ENCODE data around the gene PCDHGA1.
"Not testable (repeated sequence)": the region's sequence is repeated elsewhere in the genome, so short reads cannot be mapped to it uniquely, and the experiment has no call there.

Gene PCDHGA1

DNA sequence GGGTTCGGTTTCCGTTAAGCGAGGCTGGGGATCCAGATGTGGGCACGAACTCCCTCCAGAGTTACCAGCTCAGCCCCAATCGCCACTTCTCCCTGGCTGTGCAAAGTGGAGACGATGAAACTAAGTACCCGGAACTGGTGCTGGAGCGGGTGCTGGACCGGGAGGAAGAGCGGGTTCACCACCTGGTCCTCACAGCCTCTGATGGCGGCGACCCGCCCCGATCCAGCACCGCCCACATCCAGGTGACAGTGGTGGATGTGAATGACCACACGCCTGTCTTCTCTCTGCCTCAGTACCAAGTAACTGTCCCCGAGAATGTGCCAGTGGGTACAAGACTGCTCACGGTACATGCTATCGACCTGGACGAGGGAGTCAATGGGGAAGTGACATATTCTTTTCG is 53.0 kb downstream of the PCDHGA1 start:
- DNase-seq = no peak

DNA sequence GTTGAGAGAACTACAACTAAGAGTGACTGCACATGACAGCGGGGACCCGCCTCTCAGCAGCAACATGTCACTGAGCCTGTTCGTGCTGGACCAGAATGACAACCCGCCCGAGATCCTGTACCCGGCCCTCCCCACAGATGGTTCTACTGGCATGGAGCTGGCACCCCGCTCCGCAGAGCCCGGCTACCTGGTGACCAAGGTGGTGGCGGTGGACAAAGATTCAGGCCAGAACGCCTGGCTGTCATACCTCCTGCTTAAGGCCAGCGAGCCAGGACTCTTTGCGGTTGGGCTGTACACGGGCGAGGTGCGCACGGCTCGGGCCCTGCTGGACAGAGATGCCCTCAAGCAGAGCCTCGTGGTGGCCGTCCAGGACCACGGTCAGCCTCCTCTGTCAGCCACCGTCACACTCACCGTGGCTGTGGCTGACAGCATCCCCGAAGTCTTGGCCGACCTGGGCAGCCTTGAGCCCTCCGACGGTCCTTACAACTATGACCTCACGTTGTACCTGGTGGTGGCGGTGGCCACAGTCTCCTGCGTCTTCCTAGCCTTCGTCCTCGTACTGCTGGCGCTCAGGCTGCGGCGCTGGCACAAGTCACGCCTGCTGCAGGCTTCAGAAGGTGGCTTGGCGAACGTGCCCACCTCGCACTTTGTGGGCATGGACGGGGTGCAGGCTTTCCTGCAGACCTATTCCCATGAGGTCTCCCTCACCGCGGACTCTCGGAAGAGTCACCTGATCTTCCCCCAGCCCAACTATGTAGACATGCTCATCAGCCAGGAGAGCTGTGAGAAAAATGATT is 54.4 kb downstream of the PCDHGA1 start:
- DNase-seq = no peak

DNA sequence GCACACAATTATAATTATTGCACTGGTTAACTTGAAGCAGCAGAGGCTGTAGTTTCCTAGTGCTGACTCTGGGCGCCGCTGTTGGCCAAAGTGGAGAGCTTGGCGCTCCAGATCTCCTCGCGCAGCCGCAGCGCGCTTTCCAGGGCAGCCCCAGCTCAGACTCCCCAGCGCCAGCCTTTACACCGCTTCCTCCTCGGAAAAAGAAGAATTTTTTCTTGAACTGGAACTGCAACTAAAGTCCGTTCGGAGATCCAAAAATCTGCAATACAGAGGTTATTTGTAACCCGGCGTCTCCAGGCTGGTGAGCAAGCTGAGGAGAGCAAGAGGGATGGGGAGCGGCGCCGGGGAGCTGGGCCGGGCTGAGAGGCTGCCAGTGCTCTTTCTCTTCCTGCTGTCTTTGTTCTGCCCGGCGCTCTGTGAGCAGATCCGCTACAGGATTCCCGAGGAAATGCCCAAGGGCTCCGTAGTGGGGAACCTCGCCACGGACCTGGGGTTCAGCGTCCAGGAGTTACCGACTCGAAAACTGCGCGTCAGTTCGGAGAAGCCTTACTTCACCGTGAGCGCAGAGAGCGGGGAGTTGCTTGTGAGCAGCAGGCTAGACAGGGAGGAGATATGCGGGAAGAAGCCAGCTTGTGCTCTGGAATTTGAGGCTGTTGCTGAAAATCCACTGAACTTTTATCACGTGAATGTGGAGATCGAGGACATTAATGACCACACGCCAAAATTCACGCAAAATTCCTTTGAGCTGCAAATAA is 57.4 kb downstream of the PCDHGA1 start, which contains the start of gene PCDHGB4:
Gene PCDHGB4, plus strand, starts transcription at position 142 of the 755 bp plus-strand sequence. Its CDS starts 187 bp downstream, at position 329.
- DNase-seq = not testable (repeated sequence)

DNA sequence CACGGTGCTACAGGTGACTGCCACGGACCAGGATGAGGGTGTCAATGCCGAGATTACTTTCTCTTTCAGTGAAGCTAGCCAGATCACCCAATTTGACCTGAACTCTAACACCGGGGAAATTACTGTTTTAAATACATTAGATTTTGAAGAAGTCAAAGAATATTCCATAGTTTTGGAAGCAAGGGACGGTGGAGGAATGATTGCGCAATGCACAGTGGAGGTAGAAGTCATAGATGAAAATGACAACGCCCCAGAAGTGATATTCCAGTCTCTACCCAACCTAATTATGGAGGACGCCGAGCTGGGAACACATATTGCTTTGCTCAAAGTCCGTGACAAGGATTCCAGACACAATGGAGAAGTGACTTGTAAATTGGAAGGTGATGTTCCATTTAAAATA is 58.3 kb downstream of the PCDHGA1 start:
- no peak for DNase-seq

DNA sequence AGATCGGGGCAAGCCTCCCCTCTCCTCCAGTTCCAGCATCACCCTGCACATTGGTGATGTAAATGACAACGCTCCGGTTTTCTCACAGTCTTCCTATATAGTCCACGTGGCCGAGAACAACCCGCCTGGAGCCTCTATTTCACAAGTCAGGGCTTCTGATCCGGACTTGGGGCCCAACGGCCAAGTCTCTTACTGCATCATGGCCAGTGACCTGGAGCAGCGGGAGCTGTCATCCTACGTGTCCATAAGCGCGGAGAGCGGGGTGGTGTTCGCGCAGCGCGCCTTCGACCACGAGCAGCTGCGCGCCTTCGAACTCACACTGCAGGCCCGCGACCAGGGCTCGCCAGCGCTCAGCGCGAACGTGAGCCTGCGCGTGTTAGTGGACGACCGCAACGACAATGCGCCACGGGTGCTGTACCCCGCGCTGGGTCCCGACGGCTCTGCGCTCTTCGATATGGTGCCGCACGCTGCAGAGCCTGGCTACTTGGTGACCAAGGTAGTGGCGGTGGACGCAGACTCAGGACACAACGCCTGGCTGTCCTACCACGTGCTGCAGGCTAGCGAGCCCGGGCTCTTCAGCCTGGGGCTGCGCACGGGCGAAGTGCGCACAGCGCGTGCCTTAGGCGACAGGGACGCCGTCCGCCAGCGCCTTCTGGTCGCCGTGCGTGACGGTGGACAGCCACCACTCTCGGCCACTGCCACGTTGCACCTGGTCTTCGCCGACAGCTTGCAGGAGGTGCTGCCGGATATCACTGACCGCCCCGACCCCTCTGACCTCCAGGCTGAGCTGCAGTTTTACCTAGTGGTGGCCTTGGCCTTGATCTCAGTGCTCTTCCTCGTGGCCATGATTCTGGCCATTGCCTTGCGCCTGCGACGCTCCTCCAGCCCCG is 59.1 kb downstream of the PCDHGA1 start:
- no peak for DNase-seq

DNA sequence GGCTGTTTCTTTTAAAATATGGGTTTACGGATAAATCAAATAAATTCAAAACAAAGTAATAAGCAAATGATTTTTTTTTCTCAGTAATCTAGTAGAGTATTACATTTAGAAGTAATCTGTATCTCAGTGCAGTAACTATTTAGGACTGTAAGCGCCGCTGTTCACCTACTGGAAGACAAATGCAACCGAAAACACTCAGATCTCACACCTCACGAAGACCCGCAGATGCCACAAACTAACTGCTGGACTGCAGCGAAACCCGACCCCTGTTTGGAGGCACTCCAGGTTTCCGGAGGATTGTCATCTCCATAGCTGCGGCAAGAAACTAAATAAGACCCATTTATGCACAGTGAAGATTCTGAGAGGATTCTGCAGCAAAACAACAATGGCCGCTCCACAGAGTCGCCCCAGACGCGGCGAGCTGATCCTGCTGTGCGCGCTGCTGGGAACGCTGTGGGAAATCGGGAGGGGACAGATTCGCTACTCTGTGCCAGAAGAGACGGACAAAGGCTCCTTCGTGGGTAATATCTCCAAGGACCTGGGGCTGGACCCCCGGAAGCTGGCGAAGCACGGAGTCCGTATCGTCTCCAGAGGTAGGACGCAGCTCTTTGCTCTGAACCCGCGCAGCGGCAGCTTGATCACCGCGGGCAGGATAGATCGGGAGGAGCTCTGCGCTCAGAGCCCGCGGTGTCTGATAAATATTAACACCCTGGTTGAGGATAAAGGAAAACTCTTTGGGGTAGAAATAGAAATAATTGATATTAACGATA is 62.3 kb downstream of the PCDHGA1 start, which contains the start of gene PCDHGA8:
Gene PCDHGA8, plus strand, starts transcription at position 205 of the 770 bp plus-strand sequence. Its CDS starts 181 bp downstream, at position 386.
- no peak for DNase-seq

DNA sequence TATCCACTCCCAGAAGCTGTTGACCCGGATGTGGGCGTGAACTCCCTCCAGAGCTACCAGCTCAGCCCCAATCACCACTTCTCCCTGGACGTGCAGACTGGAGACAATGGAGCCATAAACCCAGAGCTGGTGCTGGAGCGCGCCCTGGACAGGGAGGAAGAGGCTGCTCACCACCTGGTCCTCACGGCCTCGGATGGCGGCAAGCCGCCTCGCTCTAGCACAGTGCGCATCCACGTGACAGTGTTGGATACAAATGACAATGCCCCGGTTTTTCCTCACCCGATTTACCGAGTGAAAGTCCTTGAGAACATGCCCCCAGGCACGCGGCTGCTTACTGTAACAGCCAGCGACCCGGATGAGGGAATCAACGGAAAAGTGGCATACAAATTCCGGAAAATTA is 63.0 kb downstream of the PCDHGA1 start:
- DNase-seq = no peak

DNA sequence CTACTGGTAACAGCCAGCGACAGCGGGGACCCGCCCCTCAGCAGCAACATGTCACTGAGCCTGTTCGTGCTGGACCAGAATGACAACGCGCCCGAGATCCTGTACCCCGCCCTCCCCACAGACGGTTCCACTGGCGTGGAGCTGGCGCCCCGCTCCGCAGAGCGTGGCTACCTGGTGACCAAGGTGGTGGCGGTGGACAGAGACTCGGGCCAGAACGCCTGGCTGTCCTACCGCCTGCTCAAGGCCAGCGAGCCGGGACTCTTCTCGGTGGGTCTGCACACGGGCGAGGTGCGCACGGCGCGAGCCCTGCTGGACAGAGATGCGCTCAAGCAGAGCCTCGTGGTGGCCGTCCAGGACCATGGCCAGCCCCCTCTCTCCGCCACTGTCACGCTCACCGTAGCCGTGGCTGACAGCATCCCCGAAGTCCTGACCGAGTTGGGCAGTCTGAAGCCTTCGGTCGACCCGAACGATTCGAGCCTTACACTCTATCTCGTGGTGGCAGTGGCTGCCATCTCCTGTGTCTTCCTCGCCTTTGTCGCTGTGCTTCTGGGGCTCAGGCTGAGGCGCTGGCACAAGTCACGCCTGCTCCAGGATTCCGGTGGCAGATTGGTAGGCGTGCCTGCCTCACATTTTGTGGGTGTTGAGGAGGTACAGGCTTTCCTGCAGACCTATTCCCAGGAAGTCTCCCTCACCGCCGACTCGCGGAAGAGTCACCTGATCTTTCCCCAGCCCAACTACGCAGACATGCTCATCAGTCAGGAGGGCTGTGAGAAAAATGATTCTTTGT is 64.3 kb downstream of the PCDHGA1 start:
- DNase-seq = not testable (repeated sequence)

DNA sequence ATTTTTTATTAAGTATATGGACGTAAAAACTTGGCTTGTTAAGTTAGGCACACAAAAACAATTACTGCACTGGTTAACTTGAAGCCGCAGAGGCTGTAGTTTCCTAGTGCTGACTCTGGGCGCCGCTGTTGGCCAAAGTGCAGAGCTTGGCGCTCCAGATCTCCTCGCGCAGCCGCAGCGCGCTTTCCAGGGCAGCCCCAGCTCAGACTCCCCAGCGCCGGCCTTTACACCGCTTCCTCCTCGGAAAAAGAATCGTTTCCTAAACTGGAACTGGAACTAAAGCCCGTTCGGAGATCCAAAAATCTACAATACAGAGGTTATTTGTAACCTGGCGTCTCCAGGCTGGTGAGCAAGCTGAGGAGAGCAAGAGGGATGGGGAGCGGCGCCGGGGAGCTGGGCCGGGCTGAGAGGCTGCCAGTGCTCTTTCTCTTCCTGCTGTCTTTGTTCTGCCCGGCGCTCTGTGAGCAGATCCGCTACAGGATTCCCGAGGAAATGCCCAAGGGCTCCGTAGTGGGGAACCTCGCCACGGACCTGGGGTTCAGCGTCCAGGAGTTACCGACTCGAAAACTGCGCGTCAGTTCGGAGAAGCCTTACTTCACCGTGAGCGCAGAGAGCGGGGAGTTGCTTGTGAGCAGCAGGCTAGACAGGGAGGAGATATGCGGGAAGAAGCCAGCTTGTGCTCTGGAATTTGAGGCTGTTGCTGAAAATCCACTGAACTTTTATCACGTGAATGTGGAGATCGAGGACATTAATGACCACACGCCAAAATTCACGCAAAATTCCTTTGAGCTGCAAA is 67.6 kb downstream of the PCDHGA1 start, which contains the start of gene PCDHGB5:
Gene PCDHGB5, plus strand, starts transcription at position 192 of the 796 bp plus-strand sequence. Its CDS starts 181 bp downstream, at position 373.
- not testable (repeated sequence) for DNase-seq

DNA sequence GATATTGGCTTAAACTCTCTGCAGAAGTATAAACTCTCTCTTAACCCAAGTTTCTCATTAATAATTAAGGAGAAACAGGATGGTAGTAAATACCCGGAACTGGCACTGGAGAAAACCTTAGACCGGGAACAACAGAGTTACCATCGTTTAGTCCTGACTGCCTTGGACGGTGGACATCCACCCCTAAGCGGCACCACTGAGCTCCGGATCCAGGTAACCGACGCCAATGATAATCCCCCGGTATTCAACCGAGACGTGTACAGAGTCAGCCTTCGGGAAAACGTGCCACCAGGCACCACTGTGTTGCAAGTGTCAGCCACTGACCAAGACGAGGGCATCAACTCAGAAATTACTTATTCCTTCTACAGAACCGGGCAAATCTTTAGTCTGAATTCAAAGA is 68.3 kb downstream of the PCDHGA1 start:
- no peak for DNase-seq

DNA sequence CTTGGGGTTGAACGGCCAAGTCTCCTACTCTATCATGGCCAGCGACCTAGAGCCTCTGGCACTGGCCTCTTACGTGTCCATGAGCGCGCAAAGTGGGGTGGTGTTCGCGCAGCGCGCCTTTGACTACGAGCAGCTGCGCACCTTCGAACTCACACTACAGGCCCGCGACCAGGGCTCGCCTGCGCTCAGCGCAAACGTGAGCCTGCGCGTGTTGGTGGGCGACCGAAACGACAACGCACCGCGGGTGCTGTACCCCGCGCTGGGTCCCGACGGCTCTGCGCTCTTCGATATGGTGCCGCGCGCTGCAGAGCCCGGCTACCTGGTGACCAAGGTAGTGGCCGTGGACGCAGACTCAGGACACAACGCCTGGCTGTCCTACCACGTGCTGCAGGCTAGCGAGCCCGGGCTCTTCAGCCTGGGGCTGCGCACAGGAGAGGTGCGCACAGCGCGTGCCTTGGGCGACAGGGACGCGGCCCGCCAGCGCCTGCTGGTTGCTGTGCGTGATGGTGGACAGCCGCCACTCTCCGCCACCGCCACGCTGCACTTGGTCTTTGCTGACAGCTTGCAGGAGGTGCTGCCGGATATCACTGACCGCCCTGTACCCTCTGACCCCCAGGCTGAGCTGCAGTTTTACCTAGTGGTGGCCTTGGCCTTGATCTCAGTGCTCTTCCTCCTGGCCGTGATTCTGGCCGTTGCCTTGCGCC is 69.4 kb downstream of the PCDHGA1 start:
- DNase-seq = no peak

DNA sequence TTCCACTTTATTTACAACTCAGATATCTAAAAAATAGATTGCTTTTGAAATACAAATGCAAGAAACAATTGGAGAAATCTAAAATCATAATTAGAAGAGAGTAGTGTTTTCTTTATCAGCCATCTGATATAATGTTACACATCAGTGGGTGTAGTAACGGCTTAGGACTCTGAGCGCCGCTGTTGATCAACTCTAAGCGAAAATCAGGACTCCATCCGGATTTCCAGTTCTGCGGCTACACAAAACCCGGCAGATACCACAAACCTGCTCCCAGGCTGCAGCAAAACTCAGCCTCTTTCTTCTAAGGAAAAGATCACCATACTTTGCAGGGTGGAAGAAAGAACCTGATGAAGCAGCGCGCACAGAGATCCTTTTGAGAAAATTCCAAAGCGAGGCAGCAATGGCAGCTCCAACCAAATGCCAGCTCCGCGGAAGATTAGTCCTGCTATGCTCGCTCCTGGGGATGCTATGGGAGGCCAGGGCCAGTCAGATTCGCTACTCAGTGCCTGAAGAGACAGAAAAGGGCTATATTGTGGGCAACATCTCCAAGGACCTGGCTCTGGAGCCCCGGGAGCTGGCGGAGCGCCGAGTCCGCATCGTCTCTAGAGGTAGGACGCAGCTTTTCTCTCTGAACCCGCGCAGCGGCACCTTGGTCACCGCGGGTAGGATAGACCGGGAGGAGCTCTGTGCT is 72.4 kb downstream of the PCDHGA1 start, which contains the start of gene PCDHGA9:
Gene PCDHGA9, plus strand, starts transcription at position 226 of the 691 bp plus-strand sequence. Its CDS starts 175 bp downstream, at position 401.
- DNase-seq = no peak

DNA sequence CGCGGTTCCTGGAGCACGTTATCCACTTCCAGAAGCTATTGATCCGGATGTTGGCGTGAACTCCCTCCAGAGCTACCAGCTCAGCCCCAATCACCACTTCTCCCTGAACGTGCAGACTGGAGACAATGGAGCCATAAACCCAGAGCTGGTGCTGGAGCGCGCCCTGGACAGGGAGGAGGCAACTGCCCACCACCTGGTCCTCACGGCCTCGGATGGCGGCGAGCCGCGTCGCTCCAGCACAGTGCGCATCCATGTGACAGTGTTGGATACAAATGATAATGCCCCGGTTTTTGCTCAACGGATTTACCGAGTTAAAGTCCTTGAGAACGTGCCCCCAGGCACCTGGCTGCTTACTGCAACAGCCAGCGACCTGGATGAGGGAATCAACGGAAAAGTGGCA is 73.1 kb downstream of the PCDHGA1 start:
- DNase-seq = no peak

DNA sequence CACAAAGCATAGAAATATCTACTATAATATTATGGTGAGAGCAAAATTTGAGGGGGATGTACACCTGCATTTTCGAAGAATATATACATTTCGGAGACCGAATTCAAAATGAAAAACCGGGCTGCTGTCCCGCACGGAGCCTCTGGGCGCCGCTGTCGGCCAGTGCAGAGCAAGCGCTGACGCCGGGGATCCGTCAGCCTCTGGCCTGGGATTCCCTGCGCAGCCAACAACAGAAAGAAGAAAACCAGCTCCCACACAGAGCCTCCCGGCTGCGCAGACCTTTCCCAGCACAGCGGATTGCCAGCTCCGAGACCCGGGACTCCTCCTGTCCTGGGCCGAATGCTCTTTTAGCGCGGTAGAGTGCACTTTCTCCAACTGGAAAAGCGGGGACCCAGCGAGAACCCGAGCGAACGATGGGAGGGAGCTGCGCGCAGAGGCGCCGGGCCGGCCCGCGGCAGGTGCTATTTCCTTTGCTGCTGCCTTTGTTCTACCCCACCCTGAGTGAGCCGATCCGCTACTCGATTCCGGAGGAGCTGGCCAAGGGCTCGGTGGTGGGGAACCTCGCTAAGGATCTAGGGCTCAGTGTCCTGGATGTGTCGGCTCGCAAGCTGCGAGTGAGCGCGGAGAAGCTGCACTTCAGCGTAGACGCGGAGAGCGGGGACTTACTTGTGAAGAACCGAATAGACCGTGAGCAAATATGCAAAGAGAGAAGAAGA is 77.6 kb downstream of the PCDHGA1 start, which contains the start of gene PCDHGB6:
Gene PCDHGB6, plus strand, starts transcription at position 232 of the 716 bp plus-strand sequence. Its CDS starts 182 bp downstream, at position 414.
- not testable (repeated sequence) for DNase-seq

DNA sequence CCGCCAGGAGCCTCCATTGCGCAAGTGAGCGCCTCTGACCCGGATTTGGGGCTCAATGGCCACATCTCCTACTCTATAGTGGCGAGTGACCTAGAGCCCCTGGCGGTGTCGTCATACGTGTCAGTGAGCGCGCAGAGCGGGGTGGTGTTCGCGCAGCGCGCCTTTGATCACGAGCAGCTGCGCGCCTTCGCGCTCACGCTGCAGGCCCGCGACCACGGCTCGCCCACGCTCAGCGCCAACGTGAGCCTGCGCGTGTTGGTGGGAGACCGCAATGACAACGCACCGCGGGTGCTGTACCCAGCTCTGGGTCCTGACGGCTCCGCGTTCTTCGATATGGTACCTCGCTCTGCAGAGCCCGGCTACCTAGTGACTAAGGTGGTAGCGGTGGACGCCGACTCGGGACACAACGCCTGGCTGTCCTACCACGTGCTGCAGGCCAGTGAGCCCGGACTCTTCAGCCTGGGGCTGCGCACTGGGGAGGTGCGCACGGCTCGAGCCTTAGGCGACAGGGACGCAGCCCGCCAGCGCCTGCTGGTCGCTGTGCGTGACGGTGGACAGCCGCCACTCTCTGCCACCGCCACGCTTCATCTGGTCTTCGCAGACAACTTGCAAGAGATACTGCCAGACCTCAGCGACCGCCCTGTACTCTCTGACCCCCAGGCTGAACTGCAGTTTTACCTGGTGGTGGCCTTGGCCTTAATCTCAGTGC is 79.4 kb downstream of the PCDHGA1 start:
- no peak for DNase-seq

DNA sequence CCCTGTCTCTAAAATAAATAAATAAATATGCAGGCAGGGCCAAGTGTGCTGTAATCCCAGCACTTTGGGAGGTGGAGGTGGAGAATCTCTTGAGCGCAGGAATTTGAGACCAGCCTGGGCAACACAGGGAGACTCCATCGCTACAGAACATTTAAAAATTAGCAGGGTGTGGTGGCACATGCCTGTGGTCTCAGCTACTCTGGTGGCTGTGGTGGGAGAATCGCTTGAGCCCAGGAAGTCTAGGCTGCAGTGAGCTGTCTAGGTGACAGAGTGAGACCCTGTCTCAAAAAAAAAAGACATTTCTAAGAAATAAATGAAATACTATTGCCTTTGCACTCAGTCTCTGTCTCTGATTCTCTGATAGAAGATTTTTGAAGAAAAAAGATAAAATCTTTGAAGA is 81.3 kb downstream of the PCDHGA1 start:
- DNase-seq = no peak

DNA sequence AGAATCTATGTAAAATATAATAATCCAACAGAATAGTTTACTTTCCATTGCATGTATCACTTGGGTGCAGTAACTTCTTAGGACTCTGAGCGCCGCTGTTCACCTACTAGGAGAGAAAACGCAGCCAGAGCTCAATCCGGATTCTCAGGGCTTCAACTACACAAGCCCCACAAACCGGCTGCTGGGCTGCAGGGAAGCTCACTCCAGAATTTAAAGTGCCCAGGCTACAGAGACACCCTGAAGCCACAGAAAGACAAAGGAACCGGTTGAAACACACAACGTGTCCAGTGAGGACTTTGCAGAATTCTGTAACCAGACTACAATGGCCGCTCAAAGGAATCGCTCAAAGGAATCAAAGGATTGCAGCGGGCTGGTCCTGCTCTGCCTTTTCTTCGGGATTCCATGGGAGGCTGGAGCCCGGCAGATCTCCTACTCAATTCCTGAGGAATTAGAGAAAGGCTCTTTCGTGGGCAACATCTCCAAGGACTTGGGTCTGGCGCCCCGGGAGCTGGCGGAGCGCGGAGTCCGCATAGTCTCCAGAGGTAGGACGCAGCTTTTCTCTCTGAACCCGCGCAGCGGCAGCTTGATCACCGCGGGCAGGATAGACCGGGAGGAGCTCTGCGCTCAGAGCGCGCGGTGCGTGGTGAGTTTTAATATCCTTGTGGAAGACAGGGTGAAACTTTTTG is 82.7 kb downstream of the PCDHGA1 start, which contains the start of gene PCDHGA10:
Gene PCDHGA10, plus strand, starts transcription at position 134 of the 686 bp plus-strand sequence. Its CDS starts 189 bp downstream, at position 323.
- no peak for DNase-seq

Measured in SIG-M5 (cell line).